Activated T-cell treated with anti-CD3 and anti-CD28 coated beads for 1 hour (primary cell): ENCODE data around the gene USP20.
A peak's percentile ranks its signal among the peaks of the same experiment; 100 is the strongest.
"Not testable (repeated sequence)": the region's sequence is repeated elsewhere in the genome, so short reads cannot be mapped to it uniquely, and the experiment has no call there.

Experiments
- DNase-seq: peaks from one replicate; pipeline ENCODE4 v3.0.0-alpha.2; 2020; ENCODE audit warnings: low read depth

The USP20 gene

DNA sequence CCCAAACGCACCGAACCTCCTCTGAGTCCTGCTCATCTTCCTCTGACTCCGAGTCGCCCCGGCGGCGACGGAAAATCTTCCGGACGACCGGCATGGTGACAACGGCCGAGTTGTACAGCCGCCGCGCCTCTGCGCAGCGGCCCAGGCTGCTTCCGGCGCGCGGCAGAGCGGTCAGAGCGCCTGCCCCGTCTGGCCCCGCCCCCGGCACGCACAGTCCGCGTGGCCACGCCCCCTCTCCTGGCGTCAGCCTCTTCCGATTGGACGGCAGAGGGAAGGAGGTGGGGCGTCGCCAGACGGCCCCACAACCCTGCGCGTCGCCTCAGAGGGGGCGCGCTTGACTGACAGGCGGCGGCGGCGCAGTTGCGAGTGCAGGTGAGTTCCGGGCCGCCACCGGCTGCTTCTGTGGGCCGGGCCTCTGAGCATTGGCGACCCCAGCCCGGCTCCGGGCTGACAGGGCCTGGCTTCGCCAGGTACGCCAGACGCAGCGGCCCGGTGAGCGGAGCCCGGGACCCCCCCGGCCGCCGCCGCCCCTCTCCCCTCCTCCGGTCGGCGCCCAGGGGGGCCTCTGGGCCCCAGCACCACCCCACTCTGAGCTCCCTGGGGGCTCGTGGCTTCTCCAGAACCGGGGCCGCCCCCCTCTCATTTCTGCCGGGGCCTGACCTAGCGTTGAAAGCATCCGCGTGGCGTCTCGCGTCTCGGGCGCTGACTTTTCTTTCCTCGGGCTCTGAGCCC is at the start of gene USP20, which contains the start of gene C9orf78:
TSS of gene USP20 (plus strand) at position 331 of the 732 bp plus-strand sequence. CDS start 17,098 bp downstream, outside the sequence.
TSS of gene C9orf78 (minus strand) at position 148 of the 732 bp plus-strand sequence. CDS start at position 94, 54 bp downstream.
- peak; percentile 98 for DNase-seq

GRCh38 chr9:129785866-129786265 is 49.4 kb upstream of the USP20 start:
- DNase-seq: no peak

DNA sequence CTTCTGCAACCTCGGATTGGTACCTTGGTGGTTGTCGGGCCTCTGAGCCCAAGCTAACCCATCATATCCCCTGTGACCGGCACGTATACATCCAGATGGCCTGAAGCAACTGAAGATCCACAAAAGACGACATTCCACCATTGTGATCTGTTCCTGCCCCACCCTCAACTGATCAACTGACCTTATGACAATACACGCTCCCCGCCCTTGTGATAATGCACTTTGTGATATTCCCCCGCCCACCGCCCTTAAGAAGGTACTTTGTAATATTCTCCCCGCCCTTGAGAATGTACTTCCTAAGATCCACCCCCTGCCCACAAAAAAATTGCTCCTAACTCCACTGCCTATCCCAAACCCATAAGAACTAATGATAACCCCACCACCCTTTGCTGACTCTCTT is 48.8 kb upstream of the USP20 start:
- no peak for DNase-seq

- no peak for DNase-seq
Observed at GRCh38 chr9:129794549-129794948, 40.7 kb upstream of the USP20 start.

- not testable (repeated sequence) for DNase-seq
Observed at GRCh38 chr9:129796029-129796428, 39.2 kb upstream of the USP20 start.

DNA sequence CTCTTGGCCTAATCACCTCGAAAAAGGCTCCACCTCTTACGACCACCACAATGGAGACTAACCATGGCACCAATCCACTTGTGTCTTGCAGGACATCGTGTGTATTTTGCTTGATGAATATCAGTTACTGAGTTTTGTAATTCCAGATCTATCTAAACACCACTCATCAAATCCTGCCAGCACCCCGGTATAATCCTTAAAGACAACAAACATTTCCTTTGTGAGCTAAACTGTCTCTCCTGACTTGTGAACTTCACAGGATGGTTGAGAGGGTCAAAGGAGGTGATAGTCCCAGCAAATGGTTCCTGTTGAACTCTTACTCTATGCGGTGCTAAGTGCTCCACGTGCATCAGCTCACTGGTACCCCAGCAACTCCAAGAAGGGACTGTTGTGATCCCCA is 36.3 kb upstream of the USP20 start:
- no peak for DNase-seq

GRCh38 chr9:129801504-129801903 is 33.8 kb upstream of the USP20 start:
- DNase-seq: no peak

- peak; percentile 92 for DNase-seq
Observed at GRCh38 chr9:129802833-129803675, 32.2 kb upstream of the USP20 start, which contains the start of gene TOR1B. TSS of gene TOR1B (plus strand) at chr9:129803184. CDS start at chr9:129803213, 29 bp downstream.

DNA sequence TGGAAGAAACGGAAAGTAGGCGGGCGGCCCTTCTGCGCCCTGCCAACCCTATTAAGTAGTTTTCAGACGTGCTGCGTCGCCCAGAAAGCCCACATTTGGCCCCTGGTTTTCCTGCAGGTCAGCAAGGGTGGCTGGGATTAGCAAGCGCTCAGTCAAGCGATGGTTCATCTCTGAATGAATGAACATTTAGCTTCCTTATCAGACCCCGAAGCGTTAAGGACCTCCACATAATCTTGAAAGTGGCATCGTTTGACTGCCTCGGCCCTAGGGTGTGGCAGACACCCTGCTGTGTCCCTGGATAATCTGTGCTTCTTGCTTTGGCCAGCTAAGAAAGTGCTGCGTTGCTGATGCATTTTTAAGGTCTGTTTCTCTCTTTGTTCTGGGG is 31.6 kb upstream of the USP20 start:
- DNase-seq: no peak

DNA sequence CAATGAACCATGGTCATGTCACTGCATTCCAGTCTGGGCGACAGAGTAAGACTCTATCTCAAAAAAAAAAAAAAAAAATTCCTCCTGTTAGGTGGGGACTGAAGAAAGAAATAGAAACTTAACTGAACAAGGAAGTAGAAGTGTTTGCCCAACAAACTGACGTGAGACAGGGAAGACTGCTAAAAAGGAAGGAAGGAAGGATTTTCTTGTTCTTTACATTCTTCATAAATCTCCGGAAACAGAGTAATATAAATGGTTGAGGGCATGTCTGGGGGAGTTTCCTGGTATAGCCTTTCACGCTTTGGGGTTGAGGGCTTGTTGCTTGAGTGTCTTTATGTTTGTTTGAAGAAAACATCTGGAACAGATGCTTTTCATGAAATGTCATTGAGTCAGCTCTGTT is 29.2 kb upstream of the USP20 start:
- no peak for DNase-seq

DNA sequence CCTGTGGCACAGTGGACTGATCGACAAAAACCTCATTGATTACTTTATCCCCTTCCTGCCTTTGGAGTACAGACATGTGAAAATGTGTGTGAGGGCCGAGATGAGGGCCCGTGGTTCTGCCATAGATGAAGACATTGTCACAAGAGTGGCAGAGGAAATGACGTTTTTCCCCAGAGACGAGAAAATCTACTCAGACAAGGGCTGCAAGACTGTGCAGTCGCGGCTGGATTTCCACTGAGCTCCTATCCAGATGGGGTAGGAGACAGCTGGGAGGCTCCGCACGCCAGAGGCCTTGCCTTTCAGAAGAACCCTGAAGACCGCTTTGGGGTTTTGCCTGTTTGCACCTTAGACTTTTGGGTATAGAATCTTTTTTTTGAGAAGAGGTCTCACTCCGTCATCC is 25.9 kb upstream of the USP20 start:
- DNase-seq: no peak

- no peak for DNase-seq
Observed at GRCh38 chr9:129810116-129810515, 25.1 kb upstream of the USP20 start.

- DNase-seq: no peak
Observed at GRCh38 chr9:129810788-129811187, 24.5 kb upstream of the USP20 start.

DNA sequence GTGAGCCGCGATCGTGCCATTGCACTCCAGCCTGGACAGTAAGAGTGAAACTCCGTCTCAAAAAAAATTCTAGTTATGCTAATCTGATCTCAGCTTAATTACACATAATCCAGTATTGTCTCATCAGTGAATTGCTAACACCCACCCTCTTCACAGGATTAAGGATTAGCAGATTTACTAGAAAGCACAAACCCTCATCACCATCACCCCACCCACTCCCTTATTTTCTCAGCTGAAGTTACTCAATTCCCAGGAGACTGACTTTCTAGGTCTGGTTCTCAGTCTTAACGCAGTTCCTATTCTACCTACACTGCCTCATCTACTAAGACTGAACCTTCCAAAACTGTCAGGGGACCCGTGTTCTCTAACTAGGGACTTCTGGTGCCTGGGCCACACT is 23.3 kb upstream of the USP20 start:
- DNase-seq: no peak

DNA sequence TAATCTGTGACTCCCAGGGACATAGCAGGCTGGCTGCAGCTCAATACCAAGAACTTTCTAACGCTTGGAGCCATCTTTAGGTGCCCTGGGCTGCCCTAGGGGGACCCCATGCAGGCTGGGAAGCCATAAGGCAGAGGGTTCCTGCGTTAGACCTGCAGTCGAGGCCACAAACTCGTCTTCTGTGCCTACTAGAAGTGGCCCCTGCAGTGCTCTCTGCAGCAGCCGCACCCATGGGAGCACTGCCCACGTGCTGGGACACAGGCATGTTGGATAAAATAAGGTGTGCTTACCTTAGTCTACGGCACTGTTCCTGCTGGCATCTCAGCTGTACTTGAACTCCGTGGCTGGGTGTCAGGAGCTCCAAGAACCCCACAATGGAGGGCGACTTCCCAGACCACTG is 22.9 kb upstream of the USP20 start:
- no peak for DNase-seq

DNA sequence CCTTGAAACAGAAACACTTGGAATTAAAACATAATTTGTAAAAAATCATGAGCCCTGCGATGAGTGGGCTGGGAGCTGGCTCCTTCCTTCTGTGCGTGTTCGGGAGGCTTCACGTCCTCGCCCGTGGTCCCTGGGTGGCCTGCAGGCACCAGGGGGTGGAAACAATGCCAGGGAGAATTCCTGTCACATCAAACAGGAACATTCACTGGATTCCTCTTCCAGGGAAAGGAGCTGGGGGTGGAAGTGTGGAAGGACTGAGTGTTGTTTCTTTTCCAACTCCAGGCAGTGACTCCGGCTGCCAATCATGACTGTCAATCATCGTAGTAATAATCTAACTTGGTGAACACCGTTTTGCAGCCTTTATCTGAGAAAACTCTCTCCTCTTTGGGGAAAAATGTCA is 21.6 kb upstream of the USP20 start:
- DNase-seq: no peak

GRCh38 chr9:129814432-129815223 is 20.6 kb upstream of the USP20 start:
- DNase-seq: no peak

DNA sequence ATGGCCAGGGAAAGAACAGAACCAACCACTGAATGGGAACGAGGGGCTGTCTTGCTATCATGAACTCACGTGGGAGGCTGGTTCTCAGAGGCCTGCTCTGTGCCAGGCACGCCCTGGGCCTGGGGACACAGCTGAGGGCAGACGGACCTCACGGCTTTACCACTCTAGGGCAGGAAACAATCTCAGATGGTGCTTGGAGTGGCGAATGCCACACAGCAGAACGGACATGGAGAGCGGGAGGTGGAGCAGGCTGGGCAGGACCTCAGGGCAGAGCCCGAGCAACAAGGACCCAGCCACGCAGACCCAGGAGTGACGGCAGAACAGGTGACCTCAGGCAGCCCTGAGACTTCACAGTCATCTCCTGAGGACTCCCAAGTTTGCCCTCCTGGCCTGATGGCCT is 20.0 kb upstream of the USP20 start:
- DNase-seq: no peak

GRCh38 chr9:129816501-129817435 is 18.5 kb upstream of the USP20 start:
- no peak for DNase-seq

DNA sequence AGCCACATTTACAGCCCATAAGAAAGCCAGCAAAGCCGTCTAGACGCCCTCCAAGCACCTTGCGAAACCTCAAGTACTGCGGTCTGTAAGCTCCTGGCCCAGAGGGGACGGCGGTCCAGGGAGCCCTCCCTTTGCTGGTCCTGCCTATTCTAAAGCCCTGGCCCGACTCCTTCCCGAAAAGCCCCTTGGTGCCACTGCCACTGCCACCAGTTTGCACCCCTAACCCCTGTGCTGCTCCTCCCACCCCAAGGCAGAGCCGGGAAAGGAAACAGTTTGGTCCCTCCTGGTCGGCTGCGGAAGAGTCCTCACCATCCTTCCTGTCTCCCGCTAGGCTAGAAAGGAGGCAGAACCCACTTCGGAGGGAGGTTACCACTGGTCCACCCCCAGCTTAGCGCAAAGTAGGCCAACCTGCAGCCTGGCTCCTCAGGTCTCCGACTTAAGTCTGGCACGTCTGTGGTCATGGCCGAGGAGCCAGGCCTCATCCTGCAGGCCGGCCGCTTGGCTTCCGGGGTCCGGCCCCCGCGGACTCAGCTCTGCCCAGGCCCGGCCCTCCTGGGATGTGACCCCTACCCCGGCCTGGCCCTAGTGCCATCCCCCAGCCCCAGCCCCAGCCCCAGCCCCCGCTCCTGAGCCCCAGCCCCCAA is 12.2 kb upstream of the USP20 start:
- DNase-seq: no peak

DNA sequence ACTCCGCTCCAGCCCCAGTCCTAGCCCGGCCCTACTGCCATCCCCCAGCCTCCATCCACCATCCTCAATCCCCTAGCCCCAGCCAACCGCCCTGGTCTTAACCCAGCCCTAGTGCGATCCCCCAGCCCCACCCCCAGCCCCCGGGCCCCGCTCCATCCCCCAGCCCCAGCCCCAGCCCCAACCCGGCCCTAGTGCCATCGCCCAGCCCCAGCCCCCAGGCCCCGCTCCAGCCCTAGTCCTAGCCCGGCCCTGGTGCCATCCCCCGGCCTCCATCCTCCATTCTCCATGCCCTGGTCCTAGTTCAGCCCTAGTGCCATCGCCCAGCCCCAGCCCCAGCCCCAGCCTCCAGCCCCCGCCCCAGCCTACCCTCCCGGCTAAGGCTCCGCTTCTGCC is 11.7 kb upstream of the USP20 start:
- DNase-seq: no peak
